GM19468 (cell line): ENCODE measurements around the gene BOC.
"Not testable (repeated sequence)": the region's sequence is repeated elsewhere in the genome, so short reads cannot be mapped to it uniquely, and the experiment has no call there.

Experiments used
- ATAC-seq: cut with Tn5 transposase; IDR thresholded peaks from one replicate; pipeline ENCODE4 v1.9.1; 2021; ENCODE audit warnings: mild to moderate bottlenecking, moderate library complexity, moderate number of reproducible peaks; ENCODE audit not compliant: unreplicated experiment; ENCODE audit errors: extremely low read depth

Gene BOC

GRCh38 chr3:113211330-113212149 lies at the start of gene BOC:
TSS of gene BOC (plus strand) at chr3:113211557. CDS start at chr3:113249803, 38,246 bp downstream.
- ATAC-seq = no peak

GRCh38 chr3:113161661-113162060 lies 49.7 kb upstream of the BOC start:
- ATAC-seq = no peak

GRCh38 chr3:113163152-113163551 lies 48.2 kb upstream of the BOC start:
- no peak for ATAC-seq

- ATAC-seq = no peak
These were observed 45.5 kb upstream of the BOC start for GRCh38 chr3:113165841-113166240.

- ATAC-seq = no peak
These were observed 45.0 kb upstream of the BOC start for GRCh38 chr3:113166357-113166718.

GRCh38 chr3:113166719-113167492 lies 44.5 kb upstream of the BOC start:
- ATAC-seq = no peak

- no peak for ATAC-seq
These were observed 43.2 kb upstream of the BOC start for GRCh38 chr3:113167825-113168801.

GRCh38 chr3:113169891-113170452 lies 41.4 kb upstream of the BOC start:
- ATAC-seq = no peak

GRCh38 chr3:113170771-113171170 lies 40.6 kb upstream of the BOC start:
- no peak for ATAC-seq

GRCh38 chr3:113171675-113172300 lies 39.6 kb upstream of the BOC start:
- not testable (repeated sequence) for ATAC-seq

- ATAC-seq = no peak
These were observed 38.3 kb upstream of the BOC start for GRCh38 chr3:113173102-113173501.

- ATAC-seq = no peak
These were observed 37.1 kb upstream of the BOC start for GRCh38 chr3:113174304-113174703.

- ATAC-seq = no peak
These were observed 36.4 kb upstream of the BOC start for GRCh38 chr3:113174801-113175485.

- no peak for ATAC-seq
These were observed 33.8 kb upstream of the BOC start for GRCh38 chr3:113177526-113177925.

- no peak for ATAC-seq
These were observed 32.0 kb upstream of the BOC start for GRCh38 chr3:113179235-113179824.

- ATAC-seq = no peak
These were observed 27.4 kb upstream of the BOC start for GRCh38 chr3:113183748-113184661.

GRCh38 chr3:113185194-113185835 lies 26.0 kb upstream of the BOC start:
- no peak for ATAC-seq
